A673 (cell line): ENCODE results near the gene TBC1D2. TPM values are rescaled to one million over a fixed set of nuclear protein-coding genes. Genes with fewer than 3 reads are reported as not detected.
"Not testable (repeated sequence)": the region's sequence is repeated elsewhere in the genome, so short reads cannot be mapped to it uniquely, and the experiment has no call there.

ENCODE experiments used
- BruUV-seq: library from RNA; stranded (reverse); fragments of 400-500 nt; replicated peaks from 2 replicates; lab custom pipeline; 2021; lab: Mats Ljungman, UMichigan
- CTCF ChIA-PET: fragments of 300-600 bp; sonication (Branson Sonifier 250); formaldehyde crosslinking; loops from one replicate; lab custom pipeline; 2022; ENCODE audit warnings: antibody characterized with exemption; lab: Charles Lee
- POLR2A ChIA-PET: fragments of 300-600 bp; sonication (Branson Sonifier 250); formaldehyde crosslinking; loops from one replicate; lab custom pipeline; 2022; ENCODE audit warnings: antibody characterized with exemption; ENCODE audit not compliant: low non-redundant PET; lab: Charles Lee
- DNase-seq: peaks from one replicate; pipeline ENCODE4 v3.0.0-alpha.2; 2015; ENCODE audit warnings: low spot score
- H3K27ac ChIP-seq: fragments of 200-600 bp; sonication (generic); 2 replicates; pipeline ENCODE4 v1.5.1; 2016; ENCODE audit warnings: mixed run types, low read depth, mild to moderate bottlenecking, mixed read lengths, antibody characterized with exemption, low read length; ENCODE audit not compliant: poor library complexity, severe bottlenecking
- H3K27me3 ChIP-seq: fragments of 200-600 bp; sonication (generic); replicated peaks from 2 replicates; pipeline ENCODE4 v1.6.1; 2017; ENCODE audit warnings: mixed run types, low read depth, mild to moderate bottlenecking, mixed read lengths, antibody characterized with exemption, low read length; ENCODE audit not compliant: insufficient read depth, poor library complexity
- H3K36me3 ChIP-seq: fragments of 200-600 bp; sonication (generic); 2 replicates; pipeline ENCODE4 v1.6.1; 2016; ENCODE audit warnings: mixed run types, mild to moderate bottlenecking, mixed read lengths, antibody characterized with exemption, low read length; ENCODE audit not compliant: insufficient read depth, poor library complexity, severe bottlenecking
- H3K4me1 ChIP-seq: fragments of 200-600 bp; sonication (generic); 2 replicates; pipeline ENCODE4 v1.6.1; 2017; ENCODE audit warnings: mixed run types, mild to moderate bottlenecking, mixed read lengths, antibody characterized with exemption, low read length; ENCODE audit not compliant: insufficient read depth, poor library complexity, severe bottlenecking
- H3K4me3 ChIP-seq: fragments of 200-600 bp; sonication (generic); 2 replicates; pipeline ENCODE4 v1.5.1; 2016; ENCODE audit warnings: low read depth, mixed run types, mild to moderate bottlenecking, mixed read lengths, low read length; ENCODE audit not compliant: poor library complexity, severe bottlenecking
- H3K9me3 ChIP-seq: fragments of 200-600 bp; sonication (generic); 2 replicates; pipeline ENCODE4 v1.6.1; 2016; ENCODE audit warnings: mixed run types, low read depth, mild to moderate bottlenecking, mixed read lengths, antibody characterized with exemption, low read length; ENCODE audit not compliant: poor library complexity, severe bottlenecking
- CTCF ChIP-seq: fragments of 300-800, 200-600 bp; sonication (generic); conservative IDR thresholded peaks from 2 replicates; pipeline ENCODE4 v1.5.1; 2017; ENCODE audit warnings: low read depth, mild to moderate bottlenecking, antibody characterized with exemption, low read length, moderate library complexity, mixed read lengths
- EZH2 ChIP-seq: fragments of 200-600 bp; sonication (generic); IDR thresholded peaks from 2 replicates; pipeline ENCODE4 v1.6.1; 2017; ENCODE audit warnings: borderline replicate concordance, low read depth, mild to moderate bottlenecking, mixed read lengths, antibody characterized with exemption, low read length; ENCODE audit not compliant: poor library complexity, severe bottlenecking
- intact Hi-C: fragments of 100-400 bp; cut with micrococcal nuclease; formaldehyde crosslinking; loops from one replicate; pipeline ENCODE4 v1.10.0; 2022; ENCODE audit not compliant: unreplicated experiment
- total RNA-seq: library from RNA; stranded (reverse); gene quantifications from 2 replicates; pipeline ENCODE4 v1.2.3, GENCODE V29; 2021

Gene TBC1D2
- total RNA-seq, 1 experiment from 2014 or later, result 3.2 TPM

DNA sequence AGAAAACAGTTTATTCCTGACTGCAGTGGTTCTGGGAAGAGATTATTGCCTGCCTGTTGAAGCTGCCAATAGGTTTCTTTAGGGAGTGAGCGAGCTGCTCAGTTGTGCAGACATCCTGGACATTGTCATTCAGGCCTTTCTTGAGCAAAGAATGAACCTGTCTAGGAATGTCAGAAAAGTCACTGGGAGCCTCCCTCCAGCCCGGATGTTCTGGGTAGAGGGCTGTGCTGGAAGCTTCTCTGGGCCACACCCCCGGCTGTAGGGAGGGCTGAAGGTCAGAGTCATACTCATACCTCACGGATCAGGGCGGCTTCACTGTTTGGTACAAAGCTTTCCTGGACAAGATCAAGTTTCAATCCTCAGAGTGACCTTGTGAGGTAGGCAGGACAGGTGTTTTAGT lies 33.4 kb upstream of the TBC1D2 start:
- no peak for DNase-seq
- H3K4me3 ChIP-seq, result no peak overlapping the region
- peaks cover 4% of the 10 kb centered on the region for H3K27me3 ChIP-seq
- no peaks in the 10 kb centered on the region for H3K4me1 ChIP-seq
- no peak for TF ChIP-seq EZH2
- no peak for TF ChIP-seq CTCF
- BruUV-seq, result no TSS peak
- intact Hi-C loops, result no loop called here
- no peaks in the 10 kb centered on the region for H3K36me3 ChIP-seq
- no peaks in the 10 kb centered on the region for H3K9me3 ChIP-seq
- no peak overlapping the region for H3K27ac ChIP-seq
- ChIA-PET POLR2A (no interaction called here), CTCF (no interaction called here)

DNA sequence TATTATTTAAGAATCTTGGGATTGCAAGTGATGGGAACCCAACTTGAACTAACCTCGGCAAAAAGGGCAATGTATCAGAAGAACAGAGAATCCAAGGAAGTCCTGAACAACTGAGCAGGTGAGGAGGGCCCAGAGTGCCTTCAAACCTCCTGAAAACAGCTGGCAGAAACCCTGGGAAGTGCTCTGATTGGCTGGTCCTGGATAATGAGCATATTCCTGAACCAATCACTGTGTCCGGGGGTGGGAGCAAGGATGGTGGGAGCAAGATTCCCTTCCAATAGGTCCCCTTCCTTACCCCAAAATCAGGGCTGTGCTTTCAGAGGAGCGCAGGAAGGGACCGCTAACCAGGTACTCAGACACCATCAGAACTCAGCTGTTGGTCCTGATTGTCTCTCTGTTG lies 31.9 kb upstream of the TBC1D2 start:
- Histone ChIP-seq H3K4me1 (no peaks in the 10 kb centered on the region), H3K27me3 (peaks cover 4% of the 10 kb centered on the region), H3K9me3 (no peaks in the 10 kb centered on the region), H3K36me3 (no peaks in the 10 kb centered on the region), H3K4me3 (no peak overlapping the region), H3K27ac (no peak overlapping the region)
- no TSS peak for BruUV-seq
- intact Hi-C loops, result no loop called here
- peak; percentile 23 for DNase-seq
- ChIA-PET POLR2A (no interaction called here), CTCF (no interaction called here)
- no peak for TF ChIP-seq EZH2

DNA sequence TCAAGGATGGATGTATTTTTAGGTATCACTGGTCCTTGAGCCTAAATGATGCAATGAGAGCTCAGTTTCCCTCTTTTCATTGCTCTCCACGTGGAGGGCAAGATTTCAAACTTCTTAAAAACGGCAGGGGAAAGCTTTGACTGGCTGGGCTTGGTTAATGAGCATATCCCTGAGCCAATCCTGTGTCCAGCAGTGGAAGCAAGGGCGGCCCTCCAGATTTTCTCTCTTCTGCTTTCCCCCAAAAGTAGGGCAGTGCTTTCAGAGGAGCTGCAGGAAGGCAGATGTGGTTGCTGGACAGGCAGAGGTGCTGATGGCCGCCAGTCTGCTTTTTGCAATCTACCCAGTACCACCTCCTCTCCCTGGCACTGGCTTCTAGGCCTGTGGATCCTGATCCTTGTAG lies 30.0 kb upstream of the TBC1D2 start:
- Histone ChIP-seq H3K36me3 (no peaks in the 10 kb centered on the region), H3K27me3 (peaks cover 14% of the 10 kb centered on the region), H3K4me1 (no peaks in the 10 kb centered on the region), H3K9me3 (no peaks in the 10 kb centered on the region), H3K27ac (no peak overlapping the region), H3K4me3 (no peak overlapping the region)
- CTCF ChIA-PET, result no interaction called here
- TF ChIP-seq EZH2 (no peak), CTCF (no peak)
- intact Hi-C loops, result no loop called here
- POLR2A ChIA-PET, result no interaction called here
- no TSS peak for BruUV-seq
- DNase-seq, result no peak

- CTCF ChIA-PET, result no interaction called here
- no TSS peak for BruUV-seq
- TF ChIP-seq CTCF (no peak), EZH2 (no peak)
- DNase-seq, result no peak
- POLR2A ChIA-PET, result no interaction called here
- intact Hi-C loops, result no loop called here
- Histone ChIP-seq H3K27ac (no peak overlapping the region), H3K4me3 (no peak overlapping the region), H3K9me3 (no peaks in the 10 kb centered on the region), H3K4me1 (no peaks in the 10 kb centered on the region), H3K36me3 (no peaks in the 10 kb centered on the region), H3K27me3 (peaks cover 14% of the 10 kb centered on the region)
Observed at GRCh38 chr9:98284754-98285153, 29.3 kb upstream of the TBC1D2 start.

DNA sequence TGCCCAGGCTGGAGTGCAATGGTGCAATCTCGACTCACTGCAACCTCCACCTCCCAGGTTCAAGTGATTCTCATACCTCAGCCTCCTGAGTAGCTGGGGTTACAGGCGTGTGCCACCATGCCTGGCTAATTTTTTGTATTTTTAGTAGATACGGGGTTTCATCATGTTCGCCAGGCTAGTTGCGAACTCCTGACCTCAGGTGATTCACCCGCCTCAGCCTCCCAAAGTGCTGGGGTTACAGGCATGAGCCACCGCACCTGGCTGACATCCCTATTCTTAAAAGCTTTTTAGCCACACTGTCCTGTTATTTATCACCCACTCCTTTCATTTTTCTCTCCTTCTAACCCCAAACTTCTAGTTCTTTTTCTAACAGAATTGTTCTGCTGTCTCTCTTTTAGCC lies 27.7 kb upstream of the TBC1D2 start:
- H3K4me3 ChIP-seq, H3K27ac ChIP-seq, H3K9me3 ChIP-seq, H3K4me1 ChIP-seq, CTCF ChIA-PET, intact Hi-C loops, POLR2A ChIA-PET, BruUV-seq, H3K36me3 ChIP-seq, DNase-seq: not testable (repeated sequence)
- H3K27me3 ChIP-seq, result peaks cover 30% of the 10 kb centered on the region
